ENCODE measurements around the gene STARD3. TPM values are rescaled to one million over a fixed set of nuclear protein-coding genes. Genes with fewer than 3 reads are reported as not detected.

The STARD3 gene
- total and polyA plus RNA-seq, 4 donors, result 27.4 to 79.7 (median 64.8) TPM

GRCh38 chr17:39688475-39688835 is 51.5 kb downstream of the STARD3 start:
- no peak for ATAC-seq (ENCODE audit: insufficient read depth, low FRiP score)
- H3K4me1 ChIP-seq (ENCODE audit: control insufficient read depth in 5 of 5, insufficient read depth in 5 of 5, low read length in 5 of 5), result peaks cover 0 to 15% (median 5%) of the 10 kb centered on the region in 5 donors
- 22 to 24% methylated on average over 6 of the region's 6 CpGs for WGBS, 2 donors

GRCh38 chr17:39688945-39689344 is 52.0 kb downstream of the STARD3 start:
- H3K4me3 ChIP-seq, result no peak overlapping the region
- H3K4me1 ChIP-seq (ENCODE audit: control insufficient read depth in 5 of 5, insufficient read depth in 5 of 5, low read length in 5 of 5), result peaks cover 0 to 15% (median 5%) of the 10 kb centered on the region in 5 donors
- no peaks in the 10 kb centered on the region for H3K27me3 ChIP-seq (ENCODE audit: control insufficient read depth in 3 of 3, insufficient read depth in 3 of 3, low read length in 2 of 3)
- H3K9me3 ChIP-seq (ENCODE audit: control insufficient read depth in 4 of 4, insufficient read depth in 3 of 4, low read length in 3 of 4), result no peaks in the 10 kb centered on the region
- no peak overlapping the region for H3K27ac ChIP-seq (ENCODE audit: low read depth in 1 of 2, low read length in 1 of 2)
- H3K9ac ChIP-seq (ENCODE audit: insufficient read depth in 1 of 2, low read length in 2 of 2), result no peak overlapping the region
- H3K36me3 ChIP-seq (ENCODE audit: control insufficient read depth in 4 of 4, insufficient read depth in 4 of 4, low read length in 4 of 4), result peaks cover 0 to 12% (median 6%) of the 10 kb centered on the region in 4 donors
- WGBS, 2 donors, result 55 to 71% methylated on average over 3 of the region's 3 CpGs
- TF ChIP-seq CTCF (IDR thresholded peaks at IDR 0.05; ENCODE audit: control extremely low read depth, extremely low read depth), result no peak
- DNase-seq, result no peak
- no peak for ATAC-seq (ENCODE audit: insufficient read depth, low FRiP score)

More at GRCh38 chr17:39688475-39688835, 51.5 kb downstream of the STARD3 start:
- DNase-seq, result no peak
- H3K9ac ChIP-seq (ENCODE audit: insufficient read depth in 1 of 2, low read length in 2 of 2), result peak overlapping the region in 1 of 2 donors; percentile 79
- no peaks in the 10 kb centered on the region for H3K27me3 ChIP-seq (ENCODE audit: control insufficient read depth in 3 of 3, insufficient read depth in 3 of 3, low read length in 2 of 3)
- peak overlapping the region; percentile 16 for H3K4me3 ChIP-seq
- TF ChIP-seq CTCF (IDR thresholded peaks at IDR 0.05; ENCODE audit: control extremely low read depth, extremely low read depth), result no peak
- no peaks in the 10 kb centered on the region for H3K9me3 ChIP-seq (ENCODE audit: control insufficient read depth in 4 of 4, insufficient read depth in 3 of 4, low read length in 3 of 4)
- H3K27ac ChIP-seq (ENCODE audit: low read depth in 1 of 2, low read length in 1 of 2), result peak overlapping the region; percentile 95 to 97
- peaks cover 0 to 14% (median 9%) of the 10 kb centered on the region in 4 donors for H3K36me3 ChIP-seq (ENCODE audit: control insufficient read depth in 4 of 4, insufficient read depth in 4 of 4, low read length in 4 of 4)

- no peak for TF ChIP-seq CTCF (IDR thresholded peaks at IDR 0.05; ENCODE audit: control extremely low read depth, extremely low read depth)
- no peaks in the 10 kb centered on the region for H3K27me3 ChIP-seq (ENCODE audit: control insufficient read depth in 3 of 3, insufficient read depth in 3 of 3, low read length in 2 of 3)
- peaks cover 0 to 1% (median 0%) of the 10 kb centered on the region in 4 donors for H3K36me3 ChIP-seq (ENCODE audit: control insufficient read depth in 4 of 4, insufficient read depth in 4 of 4, low read length in 4 of 4)
- H3K9ac ChIP-seq (ENCODE audit: insufficient read depth in 1 of 2, low read length in 2 of 2), result no peak overlapping the region
- ATAC-seq (ENCODE audit: insufficient read depth, low FRiP score) (no peak), DNase-seq (no peak)
- WGBS, 2 donors, result 91 to 92% methylated on average over 5 of the region's 5 CpGs
- peaks cover 0 to 6% (median 0%) of the 10 kb centered on the region in 5 donors for H3K4me1 ChIP-seq (ENCODE audit: control insufficient read depth in 5 of 5, insufficient read depth in 5 of 5, low read length in 5 of 5)
- H3K9me3 ChIP-seq (ENCODE audit: control insufficient read depth in 4 of 4, insufficient read depth in 3 of 4, low read length in 3 of 4), result peaks cover 0 to 1% (median 0%) of the 10 kb centered on the region in 4 donors
- no peak overlapping the region for H3K27ac ChIP-seq (ENCODE audit: low read depth in 1 of 2, low read length in 1 of 2)
- H3K4me3 ChIP-seq, result no peak overlapping the region
Measured at GRCh38 chr17:39694593-39694992, 57.6 kb downstream of the STARD3 start.

GRCh38 chr17:39695089-39695474 is 58.1 kb downstream of the STARD3 start:
- TF ChIP-seq CTCF (IDR thresholded peaks at IDR 0.05; ENCODE audit: control extremely low read depth, extremely low read depth), result no peak
- no peak overlapping the region for H3K4me3 ChIP-seq
- no peaks in the 10 kb centered on the region for H3K27me3 ChIP-seq (ENCODE audit: control insufficient read depth in 3 of 3, insufficient read depth in 3 of 3, low read length in 2 of 3)
- DNase-seq (no peak), ATAC-seq (ENCODE audit: insufficient read depth, low FRiP score) (no peak)
- no peak overlapping the region for H3K9ac ChIP-seq (ENCODE audit: insufficient read depth in 1 of 2, low read length in 2 of 2)
- 92 to 94% methylated on average over 2 of the region's 2 CpGs for WGBS, 2 donors
- peaks cover 0 to 1% (median 0%) of the 10 kb centered on the region in 4 donors for H3K9me3 ChIP-seq (ENCODE audit: control insufficient read depth in 4 of 4, insufficient read depth in 3 of 4, low read length in 3 of 4)
- no peak overlapping the region for H3K27ac ChIP-seq (ENCODE audit: low read depth in 1 of 2, low read length in 1 of 2)
- H3K36me3 ChIP-seq (ENCODE audit: control insufficient read depth in 4 of 4, insufficient read depth in 4 of 4, low read length in 4 of 4), result peaks cover 0 to 1% (median 0%) of the 10 kb centered on the region in 4 donors
- peaks cover 0 to 6% (median 0%) of the 10 kb centered on the region in 5 donors for H3K4me1 ChIP-seq (ENCODE audit: control insufficient read depth in 5 of 5, insufficient read depth in 5 of 5, low read length in 5 of 5)

Measured in lung (tissue), 12 donors.